Measurements from ENCODE around the gene CCDC201. TPM values are rescaled to one million over a fixed set of nuclear protein-coding genes. Genes with fewer than 3 reads are reported as not detected.
A peak's percentile ranks its signal among the peaks of the same experiment; 100 is the strongest.

CCDC201 gene
- total and polyA plus RNA-seq, 8 donors = not detected

- Histone ChIP-seq H3K27me3 (peaks cover 6 to 60% (median 45%) of the 10 kb centered on the region in 3 donors), H3K36me3 (peaks cover 0 to 8% (median 4%) of the 10 kb centered on the region in 4 donors), H3K9me3 (no peaks in the 10 kb centered on the region), H3K4me3 (peak overlapping the region; percentile 49 to 56 (median 50)), H3K4me1 (peaks cover 30 to 60% (median 49%) of the 10 kb centered on the region in 4 donors), H3K27ac (peak overlapping the region in 2 of 5 donors; percentile 54 to 58)
- DNase-seq = no peak
- TF ChIP-seq CTCF (IDR thresholded peaks at IDR 0.05) = no peak
- TF ChIP-seq POLR2A (IDR thresholded peaks at IDR 0.05) = no peak
- TF ChIP-seq EP300 (IDR thresholded peaks at IDR 0.05) = no peak
- 5 to 14% (median 7%) methylated on average over 19 of the region's 19 CpGs for WGBS, 5 donors
- intact Hi-C loops (cut with DNase I; ENCODE audit: low total_unique reads) = loop anchor here (5.0 kb wide), 3 partner anchors 432 to 1257 kb away; no protein-coding TSS in a partner anchor
Observed at GRCh38 chr7:45919993-45920459, 47.1 kb upstream of the CCDC201 start.

GRCh38 chr7:45919231-45919784, 46.4 kb upstream of the CCDC201 start:
- TF ChIP-seq POLR2A (IDR thresholded peaks at IDR 0.05) (no peak), EP300 (IDR thresholded peaks at IDR 0.05) (no peak), POLR2AphosphoS5 (IDR thresholded peaks at IDR 0.05) (no peak), CTCF (IDR thresholded peaks at IDR 0.05) (no peak)
- H3K9me3 ChIP-seq = no peaks in the 10 kb centered on the region
- H3K36me3 ChIP-seq = peaks cover 0 to 15% (median 10%) of the 10 kb centered on the region in 4 donors
- peak overlapping the region; percentile 49 to 56 (median 50) for H3K4me3 ChIP-seq
- intact Hi-C loops (cut with DNase I; ENCODE audit: low total_unique reads) = loop anchor here (5.0 kb wide), 3 partner anchors 433 to 1258 kb away; no protein-coding TSS in a partner anchor
- peaks cover 6 to 65% (median 45%) of the 10 kb centered on the region in 3 donors for H3K27me3 ChIP-seq
- DNase-seq = no peak
- H3K27ac ChIP-seq = no peak overlapping the region
- peaks cover 30 to 60% (median 49%) of the 10 kb centered on the region in 4 donors for H3K4me1 ChIP-seq
- WGBS, 5 donors = 32 to 45% (median 43%) methylated on average over 9 of the region's 9 CpGs

GRCh38 chr7:45918556-45918955, 45.7 kb upstream of the CCDC201 start:
- DNase-seq = no peak
- H3K27me3 ChIP-seq = peaks cover 6 to 65% (median 45%) of the 10 kb centered on the region in 3 donors
- peaks cover 30 to 59% (median 49%) of the 10 kb centered on the region in 4 donors for H3K4me1 ChIP-seq
- peak overlapping the region in 1 of 4 donors; percentile 51 for H3K4me3 ChIP-seq
- H3K9me3 ChIP-seq = no peaks in the 10 kb centered on the region
- no peak overlapping the region for H3K27ac ChIP-seq
- intact Hi-C loops (cut with DNase I; ENCODE audit: low total_unique reads) = loop anchor here (5.0 kb wide), 3 partner anchors 434 to 1259 kb away; no protein-coding TSS in a partner anchor
- TF ChIP-seq CTCF (IDR thresholded peaks at IDR 0.05) = no peak
- no peak for TF ChIP-seq POLR2A (IDR thresholded peaks at IDR 0.05)
- TF ChIP-seq EP300 (IDR thresholded peaks at IDR 0.05) = no peak
- no peak for TF ChIP-seq POLR2AphosphoS5 (IDR thresholded peaks at IDR 0.05)
- WGBS, 5 donors = 58 to 79% (median 64%) methylated on average over 2 of the region's 2 CpGs
- H3K36me3 ChIP-seq = peaks cover 0 to 16% (median 12%) of the 10 kb centered on the region in 4 donors

- peaks cover 0 to 25% (median 16%) of the 10 kb centered on the region in 4 donors for H3K36me3 ChIP-seq
- peaks cover 6 to 60% (median 41%) of the 10 kb centered on the region in 3 donors for H3K27me3 ChIP-seq
- H3K4me3 ChIP-seq = peak overlapping the region in 2 of 4 donors; percentile 35 to 51
- WGBS, 5 donors = 7 to 11% (median 8%) methylated on average over 15 of the region's 15 CpGs
- TF ChIP-seq EP300 (IDR thresholded peaks at IDR 0.05) (no peak), CTCF (IDR thresholded peaks at IDR 0.05) (peak in 4 of 7 experiments; percentile 71 to 89 (median 85))
- DNase-seq = peak; percentile 80 to 89
- H3K9me3 ChIP-seq = no peaks in the 10 kb centered on the region
- intact Hi-C loops (cut with DNase I; ENCODE audit: low total_unique reads) = loop anchor here (5.0 kb wide), 3 partner anchors 435 to 1260 kb away; no protein-coding TSS in a partner anchor
- peaks cover 26 to 50% (median 44%) of the 10 kb centered on the region in 4 donors for H3K4me1 ChIP-seq
- no peak overlapping the region for H3K27ac ChIP-seq
Observed at GRCh38 chr7:45917658-45918057, 44.8 kb upstream of the CCDC201 start.
